ENCODE measurements around the gene MAP6D1.

DNA sequence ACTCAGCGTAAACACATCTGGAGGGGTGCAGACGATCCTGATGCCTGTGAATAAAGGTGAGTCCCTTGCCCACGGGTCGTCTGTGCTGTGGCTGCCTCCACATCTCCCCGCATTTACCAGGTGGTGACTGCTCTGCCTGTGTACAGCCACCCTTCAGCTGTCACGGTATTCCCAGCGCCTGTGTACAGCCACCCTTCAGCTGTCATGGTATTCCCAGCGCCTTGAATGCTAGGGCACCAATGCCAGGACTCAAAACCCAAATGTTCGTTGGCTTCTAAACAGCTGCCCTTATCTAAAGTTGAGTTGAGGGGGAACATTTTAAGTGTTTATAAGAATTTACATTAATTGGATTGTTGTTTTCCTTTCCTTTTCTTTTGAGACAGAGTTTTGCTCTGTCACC, 27.4 kb downstream of the MAP6D1 start:
- TF ChIP-seq POLR2A (IDR thresholded peaks at IDR 0.05; ENCODE audit: low read length) (no peak), GATA1 (IDR thresholded peaks at IDR 0.05; ENCODE audit: low read depth, low read length) (no peak)

Data from erythroblast (primary cell).